OCI-M2 (cell line): ENCODE data around the gene DPM2.

ENCODE experiments used
- DNase-seq: peaks from one replicate; lab custom pipeline; 2025; ENCODE audit not compliant: unreplicated experiment; lab: John Stamatoyannopoulos, UW

The DPM2 gene

GRCh38 chr9:127958728-127959127 is 21.1 kb upstream of the DPM2 start:
- no peak for DNase-seq

GRCh38 chr9:127955294-127956015 is 17.8 kb upstream of the DPM2 start:
- no peak for DNase-seq

GRCh38 chr9:127954831-127955293 is 17.2 kb upstream of the DPM2 start:
- DNase-seq = no peak

- DNase-seq = no peak
These were observed 16.3 kb upstream of the DPM2 start for GRCh38 chr9:127953768-127954505.

- DNase-seq = no peak
These were observed 15.5 kb upstream of the DPM2 start for GRCh38 chr9:127953154-127953553.

GRCh38 chr9:127950513-127951289 is 13.0 kb upstream of the DPM2 start:
- DNase-seq = no peak

GRCh38 chr9:127949827-127950512 is 12.3 kb upstream of the DPM2 start:
- no peak for DNase-seq

GRCh38 chr9:127947841-127948710 is 10.4 kb upstream of the DPM2 start:
- no peak for DNase-seq

GRCh38 chr9:127946728-127947127 is 9.1 kb upstream of the DPM2 start:
- no peak for DNase-seq

- DNase-seq = no peak
These were observed 8.3 kb upstream of the DPM2 start for GRCh38 chr9:127945942-127946341.

- no peak for DNase-seq
These were observed 7.7 kb upstream of the DPM2 start for GRCh38 chr9:127945338-127945737.

GRCh38 chr9:127944586-127945218 is 7.0 kb upstream of the DPM2 start:
- no peak for DNase-seq

- no peak for DNase-seq
These were observed 6.1 kb upstream of the DPM2 start for GRCh38 chr9:127943731-127944144.

GRCh38 chr9:127943011-127943662 is 5.5 kb upstream of the DPM2 start:
- DNase-seq = no peak

GRCh38 chr9:127942216-127943010 is 4.8 kb upstream of the DPM2 start:
- no peak for DNase-seq

GRCh38 chr9:127941961-127942215 is 4.2 kb upstream of the DPM2 start:
- DNase-seq = no peak

- no peak for DNase-seq
These were observed 3.7 kb upstream of the DPM2 start for GRCh38 chr9:127941062-127941960.

- DNase-seq = no peak
These were observed 2.9 kb upstream of the DPM2 start for GRCh38 chr9:127940593-127940992.
